SH-SY5Y (cell line): ENCODE measurements around the gene LGI2.

Experiments used
- GATA2 ChIP-seq: IDR thresholded peaks from 2 replicates; pipeline ENCODE4 v1.6.1; 2011; ENCODE audit warnings: mild to moderate bottlenecking, low read depth, low read length
- GATA3 ChIP-seq: IDR thresholded peaks from 2 replicates; pipeline ENCODE4 v1.6.1; 2011; ENCODE audit warnings: low read depth, mild to moderate bottlenecking, low read length, moderate library complexity

DNA sequence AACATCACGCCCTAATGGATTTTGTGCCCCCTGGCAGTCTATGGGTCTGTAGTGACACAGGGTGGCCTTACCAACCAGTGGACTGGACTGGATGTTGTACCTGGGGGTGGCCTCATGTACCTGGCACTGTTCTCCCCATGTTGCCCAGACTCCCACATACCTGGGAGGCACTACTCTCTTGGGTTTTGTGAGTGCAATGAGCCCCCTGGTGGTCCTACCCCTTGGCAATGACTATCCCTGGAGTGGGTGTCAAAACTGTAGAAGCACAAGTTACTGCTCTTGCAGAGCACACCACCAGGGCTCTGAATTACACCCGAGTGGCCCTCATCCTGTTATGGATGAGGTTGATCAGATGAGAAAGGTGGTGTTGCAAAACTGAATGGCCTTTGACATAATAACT, 60.1 kb downstream of the LGI2 start:
- TF ChIP-seq GATA2 (no peak), GATA3 (no peak)
